Ovary (tissue), 9 donors: ENCODE data around the gene GRIK4. TPM values are rescaled to one million over a fixed set of nuclear protein-coding genes. Genes with fewer than 3 reads are reported as not detected.

Source experiments
- DNase-seq, 5 donors: peaks; one replicate each; pipeline ENCODE4 v3.0.0-alpha.2; 2019 to 2020
- H3K27ac ChIP-seq, 2 donors: fragments of 200-600 bp; one replicate each; pipeline versions ENCODE4 v1.5.1 to v1.8.0; 2019 to 2022
- H3K27me3 ChIP-seq: fragments of 200-600 bp; one replicate; pipeline ENCODE4 v1.8.0; 2022
- H3K36me3 ChIP-seq: fragments of 200-600 bp; sonication (generic); one replicate; pipeline ENCODE4 v1.5.1; 2019
- H3K4me1 ChIP-seq: one replicate; pipeline ENCODE4 v1.8.1; 2013; ENCODE audit warnings: mild to moderate bottlenecking, moderate library complexity; ENCODE audit not compliant: insufficient read depth
- H3K4me3 ChIP-seq: fragments of 200-600 bp; sonication (generic); one replicate; pipeline ENCODE4 v1.5.1; 2017
- H3K9me3 ChIP-seq, 2 donors: fragments of 200-600 bp in 1 of 2; sonication (generic) in 1 of 2; one replicate each; pipeline versions ENCODE4 v1.5.1 to v1.8.1; 2013 to 2019; ENCODE audit warnings: mild to moderate bottlenecking in 1 of 2, moderate library complexity in 1 of 2
- CTCF ChIP-seq, 3 donors: fragments of 450-650 bp in 2 of 3; fragments of 200-600 bp in 1 of 3; IDR thresholded peaks; one replicate each; pipeline versions ENCODE4 v1.5.1 to v1.8.0; 2016 to 2022; ENCODE audit warnings: antibody characterized with exemption in 3 of 3, mild to moderate bottlenecking in 1 of 3
- EP300 ChIP-seq: sonication (generic); formaldehyde crosslinking; IDR thresholded peaks from one replicate; pipeline ENCODE4 v1.6.1; 2017; ENCODE audit warnings: antibody characterized with exemption
- POLR2A ChIP-seq: fragments of 450-650 bp; IDR thresholded peaks from one replicate; pipeline ENCODE4 v1.6.1; 2017; ENCODE audit warnings: antibody characterized with exemption, mild to moderate bottlenecking, moderate library complexity
- WGBS, 3 donors: extraction: QIAGEN DNeasy Blood & Tissue Kit in 1 of 3; methylation state at CpG; one replicate each; pipeline versions ENCODE4 v1.1.5 to v1.1.7; 2013 to 2017; 5-methylcytosine and 5-hydroxymethylcytosine counted together
- intact Hi-C, 4 donors: fragments of 100-400 bp; cut with DNase I; formaldehyde crosslinking; loops; one replicate each; pipeline versions ENCODE4 v1.11.0 to v1.15.1; 2022 to 2023
- polyA plus RNA-seq, 2 donors: library from polyadenylated mRNA; stranded (reverse); fragments of 200-250 nt in 1 of 2; fragments of 350-450 nt in 1 of 2; fragmentation: Illumina TruSeq in 1 of 2; extraction: RNeasy Lipid Tissue Mini Kit (QIAGEN cat#74804) in 1 of 2; gene quantifications; one replicate each; pipeline ENCODE4 v1.2.3, GENCODE V29; 2013 to 2014
- total RNA-seq, 7 donors: library from RNA; depleted of rRNA in 2 of 7; stranded (reverse); fragments of >200 nt in 2 of 7; fragmentation: NEBNext Ultra II Directional in 3 of 7; extraction: Animal tissue kit (Norgen Biotek cat#: 25700) in 3 of 7; gene quantifications; one replicate each; pipeline versions ENCODE4 v1.1.0 to v1.2.4, GENCODE V29; 2016 to 2023
- donor health status: DM: no; HTN: no; CAD: no; lungs with moderate emphysema.
- donor health status: DM: no; HTN: no; CAD: no.
- donor health status: Bipolar disorder and iron deficiency.
- donor health status: DM: yes; HTN: yes; CAD: no.
- donor health status: DM: no; HTN: no; CAD: no.
- donor health status: DM: yes; HTN: yes; CAD: no.

The GRIK4 gene
- total and polyA plus RNA-seq, 9 donors: 1.3 to 13.4 (median 2.3) TPM

GRCh38 chr11:120467627-120468026 lies 43.9 kb upstream of the GRIK4 start:
- H3K9me3 ChIP-seq: no peaks in the 10 kb centered on the region
- H3K4me3 ChIP-seq: no peak overlapping the region
- TF ChIP-seq EP300: no peak
- TF ChIP-seq POLR2A: no peak
- TF ChIP-seq CTCF (IDR thresholded peaks at IDR 0.05): no peak
- no peak overlapping the region for H3K27ac ChIP-seq
- DNase-seq: no peak
- intact Hi-C loops: no loop called here
- 95 to 96% (median 95%) methylated on average over 6 of the region's 6 CpGs for WGBS, 3 donors
- no peaks in the 10 kb centered on the region for H3K36me3 ChIP-seq
- H3K27me3 ChIP-seq: no peaks in the 10 kb centered on the region
- no peaks in the 10 kb centered on the region for H3K4me1 ChIP-seq

- no peaks in the 10 kb centered on the region for H3K4me1 ChIP-seq
- no peak overlapping the region for H3K27ac ChIP-seq
- DNase-seq: no peak
- H3K27me3 ChIP-seq: no peaks in the 10 kb centered on the region
- no peaks in the 10 kb centered on the region for H3K36me3 ChIP-seq
- no peak overlapping the region for H3K4me3 ChIP-seq
- TF ChIP-seq EP300 (no peak), CTCF (IDR thresholded peaks at IDR 0.05) (no peak), POLR2A (no peak)
- no peaks in the 10 kb centered on the region for H3K9me3 ChIP-seq
- WGBS, 3 donors: 46 to 72% (median 50%) methylated on average over 1 of the region's 1 CpG
- intact Hi-C loops: no loop called here
These were observed 40.4 kb upstream of the GRIK4 start for GRCh38 chr11:120471131-120471530.

- WGBS, 3 donors: 92 to 95% (median 93%) methylated on average over 3 of the region's 3 CpGs
- no peaks in the 10 kb centered on the region for H3K36me3 ChIP-seq
These were observed 39.6 kb upstream of the GRIK4 start for GRCh38 chr11:120471994-120472393.

GRCh38 chr11:120473503-120473902 lies 38.0 kb upstream of the GRIK4 start:
- no peaks in the 10 kb centered on the region for H3K4me1 ChIP-seq
- no peak overlapping the region for H3K4me3 ChIP-seq
- intact Hi-C loops: no loop called here
- DNase-seq: no peak
- no peaks in the 10 kb centered on the region for H3K9me3 ChIP-seq
- no peaks in the 10 kb centered on the region for H3K27me3 ChIP-seq
- TF ChIP-seq EP300 (no peak), CTCF (IDR thresholded peaks at IDR 0.05) (no peak), POLR2A (no peak)
- no peak overlapping the region for H3K27ac ChIP-seq
- 54 to 82% (median 62%) methylated on average over 3 of the region's 3 CpGs for WGBS, 3 donors
- no peaks in the 10 kb centered on the region for H3K36me3 ChIP-seq

More at GRCh38 chr11:120471994-120472393, 39.6 kb upstream of the GRIK4 start:
- no peaks in the 10 kb centered on the region for H3K4me1 ChIP-seq
- no peak overlapping the region for H3K4me3 ChIP-seq
- intact Hi-C loops: no loop called here
- TF ChIP-seq EP300 (no peak), CTCF (IDR thresholded peaks at IDR 0.05) (no peak), POLR2A (no peak)
- H3K27ac ChIP-seq: no peak overlapping the region
- no peaks in the 10 kb centered on the region for H3K9me3 ChIP-seq
- no peaks in the 10 kb centered on the region for H3K27me3 ChIP-seq
- no peak for DNase-seq

GRCh38 chr11:120482149-120482548 lies 29.4 kb upstream of the GRIK4 start:
- TF ChIP-seq EP300 (no peak), POLR2A (no peak), CTCF (IDR thresholded peaks at IDR 0.05) (no peak)
- Histone ChIP-seq H3K27me3 (no peaks in the 10 kb centered on the region), H3K27ac (no peak overlapping the region), H3K9me3 (no peaks in the 10 kb centered on the region), H3K4me3 (no peak overlapping the region), H3K4me1 (no peaks in the 10 kb centered on the region), H3K36me3 (no peaks in the 10 kb centered on the region)
- intact Hi-C loops: no loop called here
- DNase-seq: no peak
- 90 to 96% (median 96%) methylated on average over 6 of the region's 6 CpGs for WGBS, 3 donors
